Right forelimb (tissue), 1 donor: ENCODE data around the gene KRT2.

Experiments used
- DNase-seq: peaks from one replicate; pipeline ENCODE4 v3.0.0-alpha.2; 2018

KRT2 gene

GRCh38 chr12:52662918-52663229, 10.9 kb upstream of the KRT2 start:
- DNase-seq: no peak

- no peak for DNase-seq
These were observed 10.3 kb upstream of the KRT2 start for GRCh38 chr12:52662093-52662917.

- no peak for DNase-seq
These were observed 9.7 kb upstream of the KRT2 start for GRCh38 chr12:52661668-52662067.

DNA sequence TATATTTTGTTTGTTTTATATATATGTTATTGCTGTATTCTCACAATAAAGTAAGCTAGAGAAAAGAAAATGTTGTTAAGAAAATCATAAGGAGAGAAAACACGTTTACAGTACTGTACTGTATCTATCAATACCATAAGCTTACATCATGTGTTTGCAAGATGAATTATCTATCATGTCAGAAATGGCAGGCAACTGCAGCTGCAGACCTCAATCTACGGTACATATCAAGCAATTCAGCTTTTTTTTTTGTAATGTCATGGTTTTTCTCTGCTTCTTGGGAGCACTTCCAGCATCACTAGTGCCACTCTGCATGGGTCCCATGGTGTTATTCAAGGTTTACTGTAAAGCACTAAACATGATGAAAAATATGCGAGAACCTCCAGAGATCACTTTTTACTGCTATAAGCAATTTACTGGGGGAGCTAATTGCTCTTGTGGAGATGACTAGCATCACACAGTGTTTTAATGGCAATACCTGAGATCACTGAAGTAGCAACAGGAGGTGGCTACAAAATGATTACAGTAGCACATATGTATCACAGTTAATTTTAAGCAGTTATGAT, 9.0 kb upstream of the KRT2 start:
- DNase-seq: no peak

- no peak for DNase-seq
These were observed 7.9 kb upstream of the KRT2 start for GRCh38 chr12:52659951-52660350.

- no peak for DNase-seq
These were observed 7.4 kb upstream of the KRT2 start for GRCh38 chr12:52659395-52659794.

GRCh38 chr12:52658196-52658595, 6.2 kb upstream of the KRT2 start:
- DNase-seq: no peak

DNA sequence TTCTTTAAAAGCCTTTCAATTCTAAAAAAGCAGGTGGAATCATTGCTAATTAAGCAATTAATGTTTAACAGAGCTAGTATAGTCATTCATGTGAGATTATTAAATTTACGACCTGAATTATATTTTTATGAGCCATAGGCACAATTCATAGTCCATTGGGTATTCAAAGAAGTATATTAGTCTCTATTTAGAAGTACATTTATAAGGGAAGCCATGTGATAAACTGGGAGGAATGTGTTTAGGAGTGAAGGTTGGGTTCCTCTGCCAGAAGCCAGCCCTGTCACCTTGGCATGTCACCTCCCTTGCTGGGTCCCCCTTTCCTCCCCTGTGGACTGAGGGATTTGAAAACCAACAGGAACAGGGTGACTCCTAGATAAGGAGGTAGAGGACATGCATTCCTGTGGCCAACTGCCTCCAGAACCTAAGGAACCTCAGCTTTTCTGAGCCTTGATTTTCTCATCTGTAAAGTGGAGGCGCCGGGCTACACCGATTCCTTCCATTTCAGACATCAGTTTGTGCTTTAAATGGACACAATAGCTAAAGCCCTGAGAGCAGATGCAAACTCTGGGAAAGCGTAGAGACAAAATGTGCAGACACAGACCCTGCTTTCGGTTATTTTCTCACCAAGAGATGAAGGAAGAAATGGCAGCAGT, 5.4 kb upstream of the KRT2 start:
- DNase-seq: no peak

DNA sequence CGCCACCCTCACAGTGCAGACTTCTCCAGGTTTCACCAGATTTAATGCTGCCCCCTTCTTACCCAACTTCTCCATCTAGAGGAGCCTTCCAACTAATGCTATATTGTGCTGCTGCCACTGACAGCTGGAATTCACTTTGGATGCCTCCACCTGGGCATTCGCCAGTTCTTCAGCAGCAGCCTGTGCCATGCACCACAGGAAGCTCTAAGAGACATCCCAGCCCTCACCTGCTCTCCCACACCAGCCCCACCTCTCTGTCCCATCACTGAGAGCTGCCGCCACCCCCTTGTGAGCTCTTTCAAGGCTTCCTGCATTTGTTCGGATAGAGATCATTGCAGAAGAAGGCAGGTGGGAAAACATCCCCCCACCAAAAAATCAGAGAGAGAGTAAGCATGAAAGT, 4.6 kb upstream of the KRT2 start:
- DNase-seq: no peak

GRCh38 chr12:52655720-52656124, 3.7 kb upstream of the KRT2 start:
- no peak for DNase-seq

DNA sequence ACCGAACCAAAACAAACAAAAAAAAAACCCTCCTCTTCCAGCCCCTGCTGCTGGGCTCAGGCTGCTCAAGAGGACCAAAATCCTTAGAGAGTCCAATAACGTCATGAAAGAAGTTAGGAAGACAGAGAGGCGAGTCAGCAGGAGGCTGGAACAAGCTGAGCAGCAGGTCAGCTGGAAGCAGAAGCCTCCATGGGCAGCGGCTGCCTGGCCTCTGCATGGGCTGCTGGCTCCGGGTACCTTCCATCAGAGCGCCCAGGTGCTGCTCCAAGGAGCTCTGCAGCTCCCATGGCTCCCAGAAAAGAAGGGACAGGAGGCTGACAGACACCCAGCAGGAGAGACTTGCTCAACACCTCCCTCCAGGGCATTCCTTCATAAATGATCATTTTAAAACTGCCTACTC, 3.2 kb upstream of the KRT2 start:
- no peak for DNase-seq

- DNase-seq: no peak
These were observed 1.4 kb downstream of the KRT2 start for GRCh38 chr12:52650520-52651081.

DNA sequence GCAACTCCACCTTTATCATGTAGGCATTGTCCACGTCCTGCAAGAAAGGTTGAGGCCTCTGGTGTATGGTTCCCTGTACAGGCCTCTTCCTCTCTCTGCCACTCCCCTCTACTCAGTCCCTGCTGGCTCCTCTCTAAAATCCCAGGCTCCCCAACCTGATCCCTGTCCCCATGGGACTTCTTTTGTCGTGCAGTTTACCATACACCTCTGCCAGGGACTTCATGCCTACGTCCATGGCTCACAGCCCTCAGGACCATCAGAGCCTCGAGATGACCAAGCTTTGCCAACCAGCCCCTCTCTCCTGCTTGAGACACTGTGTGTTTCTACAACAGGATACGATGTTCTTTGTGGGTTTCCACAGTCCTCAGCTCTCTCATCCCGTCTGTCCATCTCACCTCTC, 2.9 kb downstream of the KRT2 start:
- DNase-seq: no peak

DNA sequence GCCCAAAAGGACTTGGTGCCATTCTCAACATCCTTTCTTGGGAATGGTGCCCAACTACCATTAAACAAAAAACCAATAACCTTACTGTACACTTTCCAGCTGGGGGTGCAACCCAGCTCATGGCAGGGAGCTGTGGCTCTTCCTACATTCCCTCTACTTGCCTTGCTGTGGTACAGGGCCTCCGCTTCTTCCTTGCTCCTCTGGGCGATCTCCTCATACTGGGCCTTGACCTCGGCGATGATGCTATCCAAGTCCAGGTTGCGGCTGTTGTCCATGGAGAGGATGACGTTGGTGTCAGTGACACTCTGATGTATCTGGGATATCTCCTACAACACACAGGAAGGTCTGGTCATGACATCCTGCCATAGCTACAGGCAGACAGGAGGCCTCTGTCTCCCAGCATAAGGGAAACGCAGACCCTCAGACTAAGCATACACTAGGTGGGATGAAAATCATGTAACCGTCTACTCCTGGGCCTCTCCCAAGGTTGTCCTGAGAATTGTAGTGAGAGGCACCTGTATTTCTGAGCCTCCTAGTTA, 3.9 kb downstream of the KRT2 start:
- DNase-seq: no peak

- DNase-seq: no peak
These were observed 4.4 kb downstream of the KRT2 start for GRCh38 chr12:52647601-52648000.

- no peak for DNase-seq
These were observed 5.4 kb downstream of the KRT2 start for GRCh38 chr12:52646613-52647012.

GRCh38 chr12:52645982-52646381, 6.0 kb downstream of the KRT2 start:
- DNase-seq: no peak

DNA sequence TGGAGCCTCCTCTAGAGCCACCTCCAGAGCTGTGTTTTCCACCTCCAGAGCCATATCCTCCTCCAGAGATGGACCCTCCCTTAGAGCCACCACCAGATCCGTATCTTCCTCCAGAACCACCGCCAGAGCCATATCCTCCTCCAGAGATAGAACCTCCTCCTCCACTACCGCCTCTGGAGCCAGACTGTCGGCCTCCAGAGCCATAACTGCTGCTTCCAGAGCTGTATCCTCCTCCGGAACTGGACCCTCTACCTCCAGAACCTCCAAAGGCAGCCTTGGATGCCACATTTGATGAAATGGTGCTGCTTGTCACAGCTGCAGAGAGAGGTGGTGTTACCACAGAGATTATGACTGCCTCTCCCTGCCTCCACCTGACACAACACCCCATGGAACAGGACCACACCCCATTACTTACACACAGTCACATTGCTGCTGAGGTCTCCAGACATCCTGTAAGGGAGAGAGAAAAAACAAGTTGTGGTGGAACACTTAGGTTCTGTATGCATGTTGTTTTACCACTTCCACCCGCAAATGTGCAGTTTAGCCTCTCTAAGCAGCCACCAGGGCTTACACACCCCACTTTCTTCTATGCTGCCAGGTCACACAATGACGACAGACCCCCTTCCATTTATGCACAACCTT, 6.8 kb downstream of the KRT2 start:
- no peak for DNase-seq

DNA sequence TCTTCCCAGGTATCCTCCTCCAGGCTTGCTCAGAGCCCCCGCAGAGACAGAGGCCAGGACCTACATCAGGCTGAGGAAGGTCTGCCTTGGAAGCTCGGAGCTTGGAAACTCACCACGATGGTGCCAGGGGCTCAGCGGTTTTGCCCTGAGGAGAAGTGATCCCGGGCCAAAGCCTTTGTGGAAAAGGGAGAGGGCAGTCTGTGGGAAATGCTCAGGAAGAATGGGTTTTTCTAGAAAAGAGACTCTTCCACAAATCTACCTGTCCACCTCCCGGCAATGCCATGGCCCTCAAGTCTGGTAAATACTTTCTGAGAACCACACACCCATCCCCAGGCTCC, 8.0 kb downstream of the KRT2 start:
- no peak for DNase-seq

GRCh38 chr12:52643233-52644077, 8.6 kb downstream of the KRT2 start:
- no peak for DNase-seq

DNA sequence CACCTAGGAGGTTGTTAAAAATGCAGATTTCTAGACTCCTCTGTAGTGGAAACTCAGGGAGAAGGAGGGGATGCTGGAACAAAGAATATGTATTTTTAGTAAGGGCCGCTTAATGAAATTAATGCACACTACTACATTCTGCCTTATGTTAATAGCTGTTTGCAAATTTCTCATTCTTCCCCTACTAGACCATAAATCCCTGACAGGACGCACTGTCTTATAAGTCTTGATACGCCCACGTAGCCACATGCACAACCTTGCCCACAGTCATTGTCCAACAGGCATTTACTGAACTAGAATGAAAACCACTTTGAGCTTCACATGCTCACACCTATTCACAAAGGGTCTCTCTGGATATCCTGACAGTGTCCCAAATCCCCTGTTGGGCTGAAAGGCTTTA, 10.5 kb downstream of the KRT2 start:
- no peak for DNase-seq

DNA sequence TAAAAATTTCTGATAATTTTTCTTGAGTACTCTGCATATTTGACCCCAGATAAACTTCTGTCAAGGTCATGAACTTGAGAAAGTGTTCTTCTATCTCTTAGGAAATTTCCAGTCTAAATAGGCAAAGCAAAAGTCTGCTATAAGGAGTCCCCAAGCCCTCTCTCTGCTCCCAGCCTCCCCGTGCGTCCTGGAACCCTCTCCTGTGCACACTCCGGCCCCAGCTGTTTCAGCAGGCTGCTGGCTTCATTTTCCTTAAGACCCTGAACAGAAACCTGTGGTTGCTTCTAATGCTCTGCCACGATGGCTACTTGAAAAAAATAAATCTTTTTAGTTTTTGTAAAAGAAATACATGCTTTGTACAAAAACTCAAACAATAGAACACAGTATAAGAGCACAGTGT, 14.7 kb downstream of the KRT2 start:
- no peak for DNase-seq
